HEK293 (cell line): Measurements from ENCODE around the gene TAPBP.

ENCODE experiments used
- HOXC10 ChIP-seq: sonication (generic); formaldehyde crosslinking; IDR thresholded peaks from 2 replicates; pipeline ENCODE4 v1.8.1; 2023; ENCODE audit warnings: mild to moderate bottlenecking, missing genetic modification reagents
- INSM2 ChIP-seq: fragments of 450-650 bp; formaldehyde crosslinking; IDR thresholded peaks from 2 replicates; pipeline ENCODE4 v1.5.1; 2016; ENCODE audit warnings: missing biosample characterization, missing genetic modification characterization
- KLF17 ChIP-seq: fragments of 450-650 bp; formaldehyde crosslinking; IDR thresholded peaks from 2 replicates; pipeline ENCODE4 v1.5.1; 2016; ENCODE audit warnings: missing biosample characterization, missing genetic modification characterization
- KLF7 ChIP-seq: fragments of 450-650 bp; formaldehyde crosslinking; IDR thresholded peaks from 2 replicates; pipeline ENCODE4 v1.5.1; 2016; ENCODE audit warnings: missing biosample characterization, missing genetic modification characterization, borderline replicate concordance
- KLF8 ChIP-seq: fragments of 450-650 bp; formaldehyde crosslinking; IDR thresholded peaks from 2 replicates; pipeline ENCODE4 v1.5.1; 2016; ENCODE audit warnings: missing biosample characterization, missing genetic modification characterization
- OVOL3 ChIP-seq: fragments of 450-650 bp; formaldehyde crosslinking; IDR thresholded peaks from 2 replicates; pipeline ENCODE4 v1.5.1; 2016; ENCODE audit warnings: missing biosample characterization, missing genetic modification characterization
- PATZ1 ChIP-seq: fragments of 450-650 bp; formaldehyde crosslinking; IDR thresholded peaks from 2 replicates; pipeline ENCODE4 v1.5.1; 2016; ENCODE audit warnings: missing biosample characterization, missing genetic modification characterization
- PRDM2 ChIP-seq: fragments of 450-650 bp; formaldehyde crosslinking; IDR thresholded peaks from 2 replicates; pipeline ENCODE4 v1.5.1; 2016; ENCODE audit warnings: missing biosample characterization, missing genetic modification characterization, borderline replicate concordance
- YY1 ChIP-seq: fragments of 450-650 bp; formaldehyde crosslinking; IDR thresholded peaks from 2 replicates; pipeline ENCODE4 v1.5.1; 2018; ENCODE audit warnings: missing biosample characterization, missing genetic modification characterization
- ZBTB20 ChIP-seq: fragments of 450-650 bp; formaldehyde crosslinking; IDR thresholded peaks from 2 replicates; pipeline ENCODE4 v1.5.1; 2016; ENCODE audit warnings: missing biosample characterization, missing genetic modification characterization
- ZFP69B ChIP-seq: fragments of 450-650 bp; formaldehyde crosslinking; IDR thresholded peaks from 2 replicates; pipeline ENCODE4 v1.5.1; 2016; ENCODE audit warnings: missing biosample characterization, missing genetic modification characterization
- ZNF155 ChIP-seq: fragments of 450-650 bp; formaldehyde crosslinking; IDR thresholded peaks from 2 replicates; pipeline ENCODE4 v1.5.1; 2016; ENCODE audit warnings: missing biosample characterization, missing genetic modification characterization
- ZNF184 ChIP-seq: fragments of 450-650 bp; IDR thresholded peaks from 2 replicates; pipeline ENCODE4 v1.5.1; 2018; ENCODE audit warnings: missing biosample characterization, mild to moderate bottlenecking, missing genetic modification characterization
- ZNF2 ChIP-seq: fragments of 450-650 bp; formaldehyde crosslinking; IDR thresholded peaks from 2 replicates; pipeline ENCODE4 v1.5.1; 2016; ENCODE audit warnings: missing biosample characterization, missing genetic modification characterization
- ZNF223 ChIP-seq: fragments of 450-650 bp; formaldehyde crosslinking; IDR thresholded peaks from 2 replicates; pipeline ENCODE4 v1.5.1; 2016; ENCODE audit warnings: missing biosample characterization, missing genetic modification characterization
- ZNF280D ChIP-seq: fragments of 450-650 bp; formaldehyde crosslinking; IDR thresholded peaks from 2 replicates; pipeline ENCODE4 v1.5.1; 2016; ENCODE audit warnings: missing biosample characterization, missing genetic modification characterization
- ZNF335 ChIP-seq: fragments of 450-650 bp; formaldehyde crosslinking; conservative IDR thresholded peaks from 2 replicates; pipeline ENCODE4 v1.5.1; 2016; ENCODE audit warnings: missing biosample characterization, missing genetic modification characterization
- ZNF391 ChIP-seq: fragments of 450-650 bp; formaldehyde crosslinking; IDR thresholded peaks from 2 replicates; pipeline ENCODE4 v1.5.1; 2016; ENCODE audit warnings: low read depth, missing biosample characterization, missing genetic modification characterization, borderline replicate concordance
- ZNF48 ChIP-seq: fragments of 450-650 bp; formaldehyde crosslinking; IDR thresholded peaks from 2 replicates; pipeline ENCODE4 v1.5.1; 2016; ENCODE audit warnings: missing biosample characterization, missing genetic modification characterization
- ZNF549 ChIP-seq: fragments of 450-650 bp; IDR thresholded peaks from 2 replicates; pipeline ENCODE4 v1.5.1; 2018; ENCODE audit warnings: missing biosample characterization, missing genetic modification characterization, mild to moderate bottlenecking, inconsistent platforms, moderate library complexity
- ZNF76 ChIP-seq: fragments of 450-650 bp; formaldehyde crosslinking; IDR thresholded peaks from 2 replicates; pipeline ENCODE4; 2016; ENCODE audit warnings: low read depth, missing biosample characterization, missing genetic modification characterization, borderline replicate concordance
- ZNF777 ChIP-seq: fragments of 450-650 bp; formaldehyde crosslinking; IDR thresholded peaks from 2 replicates; pipeline ENCODE4 v1.5.1; 2017; ENCODE audit warnings: missing biosample characterization, missing genetic modification characterization, borderline replicate concordance

TAPBP gene

GRCh38 chr6:33317669-33318425 is 4.0 kb upstream of the TAPBP start, which contains the start of gene ZBTB22 (continued):
- TF ChIP-seq PATZ1 (tag by site-specific recombination) = peak; percentile 43; the same call in 1 of the 2 replicates
- no peak; the same call in 1 of the 2 replicates for TF ChIP-seq OVOL3 (tag by site-specific recombination)
- TF ChIP-seq ZNF76 = 0 out of 2 replicates have a peak, but pooled peaks have one; percentile 6
- no peak for TF ChIP-seq ZNF48 (tag by site-specific recombination)
- no peak for TF ChIP-seq PRDM2 (tag by site-specific recombination)
- TF ChIP-seq YY1 (tag by site-specific recombination) = peak; percentile 44; the same call in 1 of the 2 replicates
- TF ChIP-seq ZNF777 = no peak
- no peak for TF ChIP-seq HOXC10 (CRISPR knock-in tag)
- TF ChIP-seq INSM2 = peak; percentile 27; the same call in 1 of the 2 replicates
- peak; percentile 97 for TF ChIP-seq ZNF335
- TF ChIP-seq ZNF280D (tag by site-specific recombination) = 0 out of 2 replicates have a peak, but pooled peaks have one; percentile 58
- TF ChIP-seq ZNF184 = no peak
- TF ChIP-seq KLF7 (tag by site-specific recombination) = peak; percentile 46; the same call in 1 of the 2 replicates
- no peak for TF ChIP-seq ZNF549
- TF ChIP-seq ZFP69B (tag by site-specific recombination) = peak; percentile 97
- no peak for TF ChIP-seq ZNF155 (tag by site-specific recombination)
- TF ChIP-seq KLF8 (tag by site-specific recombination) = peak; percentile 98
- no peak; the same call in 1 of the 2 replicates for TF ChIP-seq ZNF391 (tag by site-specific recombination)
- TF ChIP-seq ZNF2 = peak; percentile 77
- TF ChIP-seq KLF17 = peak; percentile 43
- peak; percentile 26; the same call in 1 of the 2 replicates for TF ChIP-seq ZBTB20 (tag by site-specific recombination)
- peak; percentile 64; the same call in 1 of the 2 replicates for TF ChIP-seq ZNF223 (tag by site-specific recombination)
